Neural crest cell (in vitro differentiated cells): ENCODE results near the gene GPRIN2. TPM values are rescaled to one million over a fixed set of nuclear protein-coding genes. Genes with fewer than 3 reads are reported as not detected.
A peak's percentile ranks its signal among the peaks of the same experiment; 100 is the strongest.
"Not testable (repeated sequence)": the region's sequence is repeated elsewhere in the genome, so short reads cannot be mapped to it uniquely, and the experiment has no call there.

Source experiments
- DNase-seq: peaks from one replicate; pipeline ENCODE4 v3.0.0; 2021; ENCODE audit warnings: low read depth, mixed read lengths, low spot score
- H3K27ac Mint-ChIP-seq: one replicate; pipeline ENCODE4 v1.8.0; 2021; ENCODE audit warnings: mild to moderate bottlenecking, mixed read lengths; ENCODE audit not compliant: unreplicated experiment
- H3K27me3 Mint-ChIP-seq: 2 replicates; pipeline ENCODE4 v1.8.0; 2021; ENCODE audit warnings: low read depth, mild to moderate bottlenecking, mixed read lengths
- H3K36me3 Mint-ChIP-seq: 2 replicates; pipeline ENCODE4 v1.8.0; 2021; ENCODE audit warnings: low read depth, mild to moderate bottlenecking, mixed read lengths
- H3K4me1 Mint-ChIP-seq: 2 replicates; pipeline ENCODE4 v1.8.0; 2021; ENCODE audit warnings: mixed read lengths
- H3K4me3 Mint-ChIP-seq: one replicate; pipeline ENCODE4 v1.8.0; 2021; ENCODE audit warnings: mild to moderate bottlenecking, mixed read lengths
- H3K9me3 Mint-ChIP-seq: 2 replicates; pipeline ENCODE4 v1.8.0; 2021; ENCODE audit warnings: mixed read lengths
- long read RNA-seq: library from polyadenylated mRNA; unstranded; transcript quantifications from one replicate; pipeline ENCODE4 v2.0.0, GENCODE V29; 2020
- total RNA-seq: library from RNA; stranded (reverse); gene quantifications from 2 replicates; pipeline ENCODE4 v1.2.1, GENCODE V29; 2021
- TF ChIP-seq, protein P1 (sequence below): fragments of 200-600 bp; sonication (generic); conservative IDR thresholded peaks from 2 replicates; pipeline ENCODE4 v1.5.0; 2021; ENCODE audit warnings: antibody characterized with exemption, mild to moderate bottlenecking

The GPRIN2 gene
- 1.4 and 1.5 TPM in 2 replicates for total RNA-seq
- long read RNA-seq, result 0 reads

DNA sequence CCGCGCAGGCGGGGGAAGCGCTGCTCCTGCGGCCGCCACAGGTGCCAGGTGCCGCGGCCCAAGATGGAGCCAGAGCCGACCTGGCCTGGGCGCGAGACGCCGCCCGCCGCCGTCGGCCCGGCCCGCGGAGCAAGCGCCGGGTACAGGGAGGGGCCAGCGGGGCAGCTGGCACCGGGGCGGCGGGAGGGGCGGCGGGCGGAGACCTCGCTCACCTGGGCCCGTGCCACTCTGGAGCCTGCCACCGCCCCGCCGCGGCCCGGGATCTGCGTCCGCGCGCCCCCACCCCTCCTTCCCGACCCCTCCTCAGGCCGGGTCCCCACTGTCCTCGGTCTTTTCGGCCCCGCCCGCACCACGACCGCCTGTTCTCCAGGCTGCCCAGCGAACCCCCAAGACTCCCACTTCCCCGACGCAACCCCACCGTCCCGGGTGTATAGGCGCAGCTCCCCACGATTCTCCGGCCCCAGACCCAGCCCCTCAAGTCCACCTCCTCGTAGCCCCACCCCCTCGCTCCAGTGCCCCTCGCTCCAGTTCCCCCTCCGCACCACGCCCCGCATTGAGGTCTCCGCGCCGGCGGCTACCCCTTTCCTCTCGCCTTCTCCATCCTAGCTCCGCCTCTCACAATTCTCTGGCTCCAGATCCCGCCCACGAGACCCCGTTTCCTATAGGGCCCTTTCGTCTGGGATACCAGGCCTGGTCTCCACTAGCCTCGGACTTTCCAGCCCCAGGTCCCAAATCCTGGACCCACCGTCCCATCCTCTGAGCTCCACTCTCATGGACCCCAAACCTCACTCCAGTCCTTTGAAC is at the start of gene GPRIN2:
GPRIN2 (minus strand) TSS at position 144 of the 804 bp plus-strand sequence. CDS start 5,922 bp downstream, outside the sequence.
- TF ChIP-seq, protein P1, sequence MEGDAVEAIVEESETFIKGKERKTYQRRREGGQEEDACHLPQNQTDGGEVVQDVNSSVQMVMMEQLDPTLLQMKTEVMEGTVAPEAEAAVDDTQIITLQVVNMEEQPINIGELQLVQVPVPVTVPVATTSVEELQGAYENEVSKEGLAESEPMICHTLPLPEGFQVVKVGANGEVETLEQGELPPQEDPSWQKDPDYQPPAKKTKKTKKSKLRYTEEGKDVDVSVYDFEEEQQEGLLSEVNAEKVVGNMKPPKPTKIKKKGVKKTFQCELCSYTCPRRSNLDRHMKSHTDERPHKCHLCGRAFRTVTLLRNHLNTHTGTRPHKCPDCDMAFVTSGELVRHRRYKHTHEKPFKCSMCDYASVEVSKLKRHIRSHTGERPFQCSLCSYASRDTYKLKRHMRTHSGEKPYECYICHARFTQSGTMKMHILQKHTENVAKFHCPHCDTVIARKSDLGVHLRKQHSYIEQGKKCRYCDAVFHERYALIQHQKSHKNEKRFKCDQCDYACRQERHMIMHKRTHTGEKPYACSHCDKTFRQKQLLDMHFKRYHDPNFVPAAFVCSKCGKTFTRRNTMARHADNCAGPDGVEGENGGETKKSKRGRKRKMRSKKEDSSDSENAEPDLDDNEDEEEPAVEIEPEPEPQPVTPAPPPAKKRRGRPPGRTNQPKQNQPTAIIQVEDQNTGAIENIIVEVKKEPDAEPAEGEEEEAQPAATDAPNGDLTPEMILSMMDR, result no peak
- DNase-seq, result peak; percentile 19
- H3K4me3 Mint-ChIP-seq, result peak within 1 kb of the TSS; percentile 89
- peaks cover 15% of the 10 kb centered on the region for H3K4me1 Mint-ChIP-seq
- no peaks in the 10 kb centered on the region for H3K27me3 Mint-ChIP-seq
- H3K27ac Mint-ChIP-seq, result no peak within 1 kb of the TSS
- H3K9me3 Mint-ChIP-seq, result no peaks in the 10 kb centered on the region
- no peaks in the 10 kb centered on the region for H3K36me3 Mint-ChIP-seq

DNA sequence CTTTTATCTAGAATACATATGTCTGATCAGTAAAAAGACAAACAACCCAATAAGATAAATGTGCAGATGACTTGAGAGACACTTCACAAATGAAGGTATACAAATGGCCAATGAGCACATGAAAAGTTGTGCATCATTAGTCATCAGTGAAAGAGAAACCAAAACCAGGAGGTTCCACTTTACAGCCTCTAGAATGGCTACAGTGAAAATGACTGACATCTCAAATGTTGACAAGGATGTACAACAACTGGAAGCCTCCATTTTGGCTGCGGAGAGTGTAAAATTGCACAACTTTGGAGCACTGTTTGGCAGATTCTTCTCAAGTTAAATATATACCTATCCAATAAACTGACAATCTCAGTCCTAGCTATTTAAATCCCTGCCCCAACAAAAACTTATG is 44.1 kb upstream of the GPRIN2 start:
- not testable (repeated sequence) for H3K9me3 Mint-ChIP-seq, H3K27ac Mint-ChIP-seq, H3K4me3 Mint-ChIP-seq, H3K4me1 Mint-ChIP-seq, DNase-seq, H3K27me3 Mint-ChIP-seq, H3K36me3 Mint-ChIP-seq

DNA sequence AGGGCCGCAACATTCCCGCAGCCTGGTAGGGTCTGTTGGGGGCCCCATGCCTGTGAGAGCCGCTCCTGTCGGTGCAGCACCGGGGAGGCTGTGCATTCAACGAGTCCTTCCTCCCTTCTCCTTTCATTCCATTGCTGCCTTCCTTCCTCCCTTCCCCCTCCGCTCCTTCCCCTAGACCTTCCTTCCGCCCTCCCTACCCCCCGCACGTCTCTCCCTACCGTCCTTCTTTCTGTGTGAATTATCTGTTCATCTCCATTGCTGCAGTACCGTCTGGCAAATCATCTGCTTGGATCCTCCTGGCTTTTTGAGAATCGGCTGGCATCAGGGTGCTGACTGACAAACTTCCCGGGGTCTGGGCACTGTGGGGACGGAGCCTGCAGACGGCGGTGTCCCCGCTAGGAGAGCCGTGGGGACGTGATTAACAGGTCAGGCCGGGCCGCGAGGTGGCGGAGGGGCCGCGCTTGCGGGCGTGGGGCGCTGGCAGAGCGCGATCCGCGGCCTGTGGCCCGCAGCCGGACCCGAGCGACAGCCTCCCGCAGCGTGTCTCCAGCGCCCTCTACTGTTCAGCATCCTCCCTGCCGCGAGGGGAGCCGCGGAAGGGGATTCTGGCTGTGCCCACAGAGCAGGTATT is 41.3 kb upstream of the GPRIN2 start:
- H3K4me3 Mint-ChIP-seq, H3K36me3 Mint-ChIP-seq, H3K4me1 Mint-ChIP-seq, H3K9me3 Mint-ChIP-seq, H3K27me3 Mint-ChIP-seq, H3K27ac Mint-ChIP-seq, DNase-seq: not testable (repeated sequence)
- TF ChIP-seq, protein P1, result peak; percentile 41

DNA sequence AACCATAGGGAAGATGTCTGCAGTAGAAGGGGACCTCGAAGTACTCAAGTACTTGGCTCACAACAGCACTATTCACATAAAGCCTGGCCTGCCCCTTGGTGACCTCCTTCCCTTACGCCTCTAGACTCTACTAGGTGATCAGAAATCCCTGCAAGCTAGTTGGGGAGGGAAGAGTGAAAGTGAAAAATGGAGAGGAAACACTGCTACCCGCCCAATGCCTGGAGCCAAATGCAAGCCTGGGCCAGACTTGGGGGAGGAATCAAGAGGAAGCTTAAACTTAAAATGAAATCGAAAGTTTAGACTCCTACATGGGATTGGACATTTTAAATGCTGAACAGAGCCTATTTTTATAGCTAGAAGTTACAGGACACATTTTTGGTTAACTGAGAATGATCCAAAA is 40.1 kb upstream of the GPRIN2 start:
- not testable (repeated sequence) for H3K27me3 Mint-ChIP-seq, H3K4me1 Mint-ChIP-seq, DNase-seq, H3K36me3 Mint-ChIP-seq, H3K27ac Mint-ChIP-seq, H3K9me3 Mint-ChIP-seq, H3K4me3 Mint-ChIP-seq

DNA sequence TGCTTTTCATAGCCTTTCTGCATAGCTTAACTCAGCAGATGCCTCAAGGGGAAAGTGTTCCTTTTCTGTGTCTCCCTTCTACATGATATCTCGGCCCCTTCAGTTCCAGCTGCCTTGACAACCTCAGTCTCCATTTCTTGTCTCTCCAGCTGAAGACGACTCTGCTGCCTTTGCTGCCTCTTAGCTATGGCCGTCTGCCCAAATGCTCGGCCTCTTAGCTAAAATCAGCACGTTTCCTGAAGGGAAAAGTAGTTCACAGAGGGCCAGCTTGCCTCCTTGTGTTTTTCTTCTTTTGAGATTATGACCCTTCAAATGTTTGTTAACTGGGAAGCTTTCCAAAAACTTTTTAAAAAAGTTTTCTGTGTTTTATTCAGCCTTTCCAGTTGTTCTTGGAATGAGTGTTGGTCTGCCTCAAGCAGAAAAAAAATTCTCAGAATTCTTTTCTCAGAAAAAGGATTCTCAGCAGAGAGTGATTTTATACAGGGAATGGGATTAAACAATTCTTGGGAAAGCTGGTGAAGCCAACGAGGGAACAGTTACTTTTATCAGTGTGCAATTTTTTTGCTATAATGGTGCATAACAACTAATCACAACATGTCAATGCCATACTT is 38.1 kb upstream of the GPRIN2 start:
- not testable (repeated sequence) for H3K27me3 Mint-ChIP-seq, H3K4me1 Mint-ChIP-seq, DNase-seq, H3K4me3 Mint-ChIP-seq, H3K36me3 Mint-ChIP-seq, H3K27ac Mint-ChIP-seq, H3K9me3 Mint-ChIP-seq

DNA sequence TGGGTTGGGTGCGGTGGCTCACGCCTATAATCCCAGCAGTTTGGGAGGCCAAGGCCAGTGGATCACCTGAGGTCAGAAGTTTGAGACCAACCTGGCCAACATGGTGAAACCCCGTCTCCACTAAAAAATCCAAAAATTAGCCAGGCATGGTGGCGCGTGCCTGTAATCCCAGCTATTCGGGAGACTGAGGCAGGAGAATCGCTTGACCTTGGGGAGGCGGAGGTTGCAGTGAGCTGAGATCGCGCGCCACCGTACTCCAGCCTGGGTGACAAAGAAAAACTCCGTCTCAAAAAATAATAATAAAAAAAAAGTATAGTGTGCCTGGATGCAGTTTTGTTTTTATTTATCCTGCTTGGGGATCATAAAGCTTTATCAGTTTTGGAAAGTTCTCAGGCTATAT is 36.8 kb upstream of the GPRIN2 start:
- not testable (repeated sequence) for H3K4me3 Mint-ChIP-seq, H3K27ac Mint-ChIP-seq, H3K4me1 Mint-ChIP-seq, DNase-seq, H3K27me3 Mint-ChIP-seq, H3K36me3 Mint-ChIP-seq, H3K9me3 Mint-ChIP-seq

DNA sequence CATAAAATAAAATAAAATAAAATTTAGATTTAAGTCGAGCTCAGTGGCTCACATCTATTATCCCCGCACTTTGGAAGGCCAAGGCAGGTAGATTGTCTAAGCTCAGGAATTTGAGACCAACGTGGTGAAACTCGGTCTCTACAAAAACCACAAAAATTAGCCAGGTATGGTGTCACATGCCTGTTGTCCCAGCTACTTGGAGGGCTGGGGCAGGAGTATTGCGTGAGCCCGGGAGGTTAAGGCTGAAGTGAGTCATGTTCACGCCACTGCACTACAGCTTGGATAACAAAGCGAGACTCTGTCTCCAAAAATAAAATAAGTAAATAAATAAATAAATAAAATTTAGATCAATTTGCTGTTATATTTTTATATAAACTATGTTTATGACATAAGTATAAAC is 34.6 kb upstream of the GPRIN2 start:
- H3K27me3 Mint-ChIP-seq, H3K4me3 Mint-ChIP-seq, DNase-seq, H3K4me1 Mint-ChIP-seq, H3K36me3 Mint-ChIP-seq, H3K27ac Mint-ChIP-seq, H3K9me3 Mint-ChIP-seq: not testable (repeated sequence)

DNA sequence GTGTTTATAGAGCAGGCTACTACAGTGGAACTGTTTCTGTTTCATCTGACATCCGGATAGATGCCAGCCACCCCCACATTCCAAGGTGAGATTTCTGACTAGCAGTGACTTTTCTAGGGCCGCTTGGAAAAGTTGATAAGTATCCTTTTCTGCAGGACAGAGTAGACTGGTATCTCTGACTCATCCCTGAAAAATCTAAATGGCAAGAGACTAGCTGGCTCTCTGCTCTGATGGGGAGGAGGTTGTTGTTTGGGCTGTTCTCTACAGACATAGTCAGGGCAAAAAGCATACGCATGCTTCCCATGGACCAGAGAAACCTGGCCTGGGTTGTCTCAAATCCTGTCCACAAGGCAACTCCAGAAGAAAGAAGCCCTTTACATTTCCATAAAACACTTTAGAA is 33.1 kb upstream of the GPRIN2 start:
- H3K4me3 Mint-ChIP-seq, H3K9me3 Mint-ChIP-seq, H3K27ac Mint-ChIP-seq, H3K27me3 Mint-ChIP-seq, DNase-seq, H3K36me3 Mint-ChIP-seq, H3K4me1 Mint-ChIP-seq: not testable (repeated sequence)

DNA sequence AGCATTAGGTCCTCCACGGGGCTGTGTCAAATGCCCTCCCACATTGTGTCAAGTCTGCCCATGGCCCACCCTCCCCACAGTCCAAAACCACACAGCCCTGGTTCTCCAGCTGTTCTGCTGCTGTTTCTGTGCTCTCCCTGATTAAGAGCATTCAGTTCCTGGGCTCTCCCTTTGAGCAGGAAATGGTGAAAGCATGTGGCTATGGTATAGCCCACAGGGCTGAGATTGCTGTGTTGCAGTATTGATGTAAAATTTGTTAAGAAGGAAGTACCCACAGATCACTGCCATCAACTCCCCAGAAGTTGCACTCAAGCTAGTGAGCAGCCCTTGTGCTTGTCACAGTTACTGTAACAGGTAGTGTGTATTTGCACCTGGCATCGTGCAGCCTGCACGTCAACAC is 31.8 kb upstream of the GPRIN2 start:
- H3K4me1 Mint-ChIP-seq, H3K27ac Mint-ChIP-seq, H3K36me3 Mint-ChIP-seq, DNase-seq, H3K9me3 Mint-ChIP-seq, H3K27me3 Mint-ChIP-seq, H3K4me3 Mint-ChIP-seq: not testable (repeated sequence)

DNA sequence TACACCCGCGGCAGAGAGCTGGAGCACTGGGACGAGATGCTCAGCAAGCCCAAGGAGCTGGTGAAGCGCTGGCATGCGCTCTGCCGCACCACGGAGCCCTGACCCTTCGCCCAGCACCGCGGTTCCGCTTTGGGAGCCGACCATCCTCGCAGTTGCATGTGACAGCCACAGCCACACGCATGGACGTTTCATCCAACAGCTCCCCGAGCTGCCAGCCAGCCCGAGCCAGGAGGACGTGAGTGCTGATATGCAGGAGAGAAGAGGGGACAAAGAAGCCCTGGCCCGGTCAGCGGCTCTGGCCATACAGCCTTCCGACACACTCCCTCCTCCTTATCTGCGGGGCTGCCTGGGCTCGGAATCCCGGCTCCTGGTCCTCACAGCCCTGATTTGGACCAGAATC is 31.1 kb upstream of the GPRIN2 start:
- H3K27me3 Mint-ChIP-seq, H3K36me3 Mint-ChIP-seq, H3K4me1 Mint-ChIP-seq, H3K9me3 Mint-ChIP-seq, DNase-seq, H3K4me3 Mint-ChIP-seq, H3K27ac Mint-ChIP-seq: not testable (repeated sequence)

DNA sequence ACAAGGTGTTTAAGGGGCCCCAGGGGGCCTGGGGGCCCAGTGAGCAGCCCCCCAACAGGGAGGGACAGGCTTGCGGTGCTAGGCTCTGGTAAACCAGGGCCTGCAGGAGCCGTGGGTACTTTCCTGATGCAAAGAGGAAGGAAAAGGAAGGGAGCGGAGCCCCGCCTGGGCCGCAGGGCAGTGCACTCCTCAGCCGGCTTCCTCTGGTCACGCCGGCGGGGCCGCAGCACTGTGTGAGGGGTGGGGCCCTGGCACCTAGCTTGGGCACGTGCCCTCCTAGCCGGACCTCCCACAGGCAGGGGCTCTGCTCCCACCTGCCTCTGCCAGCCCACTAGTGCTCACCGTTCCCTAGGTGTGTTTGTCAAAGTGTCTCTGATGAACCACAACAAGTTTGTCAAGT is 28.8 kb upstream of the GPRIN2 start:
- H3K27ac Mint-ChIP-seq, H3K4me3 Mint-ChIP-seq, DNase-seq, H3K36me3 Mint-ChIP-seq, H3K27me3 Mint-ChIP-seq, H3K9me3 Mint-ChIP-seq, H3K4me1 Mint-ChIP-seq: not testable (repeated sequence)
